Right lobe of liver (tissue), 4 donors: ENCODE data around the gene CLDN14.

ENCODE experiments used
- CTCF ChIP-seq, 4 donors: fragments of 200-600 bp in 3 of 4; fragments of 450-650 bp in 1 of 4; IDR thresholded peaks; one replicate each; pipeline versions ENCODE4 v1.5.1 to v1.8.0; 2016 to 2022; ENCODE audit warnings: antibody characterized with exemption in 4 of 4, mild to moderate bottlenecking in 2 of 4
- POLR2A ChIP-seq: fragments of 450-650 bp; IDR thresholded peaks from one replicate; pipeline ENCODE4 v1.6.1; 2017; ENCODE audit warnings: antibody characterized with exemption, mild to moderate bottlenecking
- donor health status: DM: no; HTN: no; CAD: no.
- donor health status: DM: no; HTN: no; CAD: no.
- donor health status: DM: no; HTN: yes; CAD: no.

GRCh38 chr21:36470294-36470693 is 9.6 kb downstream of the CLDN14 start:
- TF ChIP-seq CTCF (IDR thresholded peaks at IDR 0.05) (no peak), POLR2A (no peak)
